HG03378 (cell line): Measurements from ENCODE around the gene LDB2.

Experiments used
- ATAC-seq: cut with Tn5 transposase; IDR thresholded peaks from one replicate; pipeline ENCODE4 v1.9.1; 2021; ENCODE audit warnings: mild to moderate bottlenecking, moderate library complexity; ENCODE audit not compliant: unreplicated experiment

Gene LDB2

DNA sequence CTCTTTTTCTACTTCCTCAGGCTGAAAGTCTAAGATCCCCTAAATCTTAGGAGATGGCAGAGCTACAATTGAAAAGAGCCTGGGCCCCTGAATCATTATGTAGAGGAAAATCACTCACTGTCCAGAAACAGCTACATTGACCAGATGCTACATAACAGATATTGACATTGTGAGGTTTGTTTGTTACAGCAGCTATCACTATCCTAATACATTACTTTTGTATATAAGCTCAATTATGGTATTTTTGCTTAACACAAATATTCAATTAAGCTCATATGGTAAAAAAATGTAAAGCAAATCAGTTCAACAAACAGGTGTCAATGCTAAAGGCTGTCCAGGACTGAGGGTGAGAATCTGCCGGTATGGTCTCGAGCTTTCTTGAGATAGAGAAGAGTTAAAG lies 89.4 kb downstream of the LDB2 start:
- ATAC-seq = no peak

- ATAC-seq = no peak
These were observed 91.1 kb downstream of the LDB2 start for GRCh38 chr4:16807355-16807754.

DNA sequence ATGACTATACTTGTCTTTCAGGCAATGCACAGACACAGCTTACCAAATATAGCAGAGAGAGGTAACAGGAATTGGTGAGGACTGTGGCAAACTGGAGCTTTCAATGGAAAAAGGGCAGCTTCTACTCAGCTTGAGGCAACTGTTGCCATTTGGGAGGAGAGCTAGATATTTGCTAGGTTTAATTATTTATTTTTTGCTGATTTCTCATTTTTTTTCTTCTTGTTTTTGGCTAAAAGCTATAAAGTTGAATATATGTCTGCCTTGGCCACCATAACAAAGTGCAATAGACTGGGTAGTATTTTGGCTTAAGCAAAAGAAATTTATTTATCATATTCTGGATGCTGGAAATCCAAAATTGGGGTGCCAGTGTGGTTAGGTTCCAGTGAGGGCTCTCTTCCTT lies 93.9 kb downstream of the LDB2 start:
- no peak for ATAC-seq

GRCh38 chr4:16802044-16802443 lies 96.4 kb downstream of the LDB2 start:
- ATAC-seq = no peak

DNA sequence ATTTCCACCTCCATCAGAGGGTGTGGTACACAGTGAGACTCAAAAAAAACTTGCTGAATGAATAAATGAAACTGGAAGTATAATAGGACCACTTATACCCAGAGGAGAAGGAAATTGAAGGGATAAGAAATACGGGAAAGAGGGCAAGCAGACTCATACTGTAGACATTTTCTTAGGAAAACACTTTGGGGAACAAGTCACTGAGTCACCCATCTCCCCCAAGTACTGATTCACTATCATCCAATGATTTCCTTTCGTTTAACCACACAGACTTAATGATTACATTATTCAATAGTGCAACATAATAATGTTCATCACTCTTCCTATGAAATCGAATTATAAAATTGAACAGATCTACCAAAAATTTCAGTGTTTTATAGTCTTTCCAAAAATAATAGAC lies 97.1 kb downstream of the LDB2 start:
- ATAC-seq = no peak

GRCh38 chr4:16794816-16795445 lies 103.5 kb downstream of the LDB2 start:
- no peak for ATAC-seq

DNA sequence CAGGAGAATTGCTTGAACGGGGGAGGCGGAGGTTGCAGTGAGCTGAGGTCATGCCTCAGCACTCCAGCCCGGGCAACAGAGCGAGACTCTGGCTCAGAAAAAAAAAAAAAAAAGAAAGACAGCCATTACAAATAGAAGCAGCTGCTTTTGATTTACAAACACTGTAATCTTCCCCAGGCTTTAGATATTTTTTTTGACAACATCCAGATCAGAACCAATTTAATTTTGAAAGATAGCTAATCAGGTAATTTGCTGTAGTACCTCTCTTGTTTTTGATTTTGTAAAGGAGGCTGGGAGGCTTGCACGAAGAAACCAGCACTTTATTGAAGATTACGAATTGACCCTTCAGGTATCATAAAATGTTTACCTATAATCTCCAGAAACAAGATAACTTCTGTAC lies 107.0 kb downstream of the LDB2 start:
- ATAC-seq = no peak

DNA sequence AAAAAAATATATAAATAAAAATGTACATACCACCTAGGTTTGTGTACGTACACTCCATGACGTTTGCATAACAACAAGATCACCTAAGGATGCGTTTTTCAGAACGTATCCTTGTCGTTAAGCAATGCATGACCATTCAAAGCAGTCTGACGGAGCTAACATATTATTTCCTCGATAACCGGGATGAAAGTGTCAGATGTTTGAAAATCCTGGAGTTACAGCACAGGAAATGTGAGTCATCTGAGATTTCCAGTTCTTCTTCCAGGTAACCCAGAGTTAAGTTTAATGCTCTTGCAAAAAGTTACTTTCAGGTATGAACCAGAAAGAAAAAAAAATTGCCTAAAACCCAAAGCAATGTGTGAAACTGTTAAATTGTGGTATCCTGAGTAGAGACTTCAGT lies 107.9 kb downstream of the LDB2 start:
- ATAC-seq = no peak

- no peak for ATAC-seq
These were observed 109.6 kb downstream of the LDB2 start for GRCh38 chr4:16788868-16789267.

DNA sequence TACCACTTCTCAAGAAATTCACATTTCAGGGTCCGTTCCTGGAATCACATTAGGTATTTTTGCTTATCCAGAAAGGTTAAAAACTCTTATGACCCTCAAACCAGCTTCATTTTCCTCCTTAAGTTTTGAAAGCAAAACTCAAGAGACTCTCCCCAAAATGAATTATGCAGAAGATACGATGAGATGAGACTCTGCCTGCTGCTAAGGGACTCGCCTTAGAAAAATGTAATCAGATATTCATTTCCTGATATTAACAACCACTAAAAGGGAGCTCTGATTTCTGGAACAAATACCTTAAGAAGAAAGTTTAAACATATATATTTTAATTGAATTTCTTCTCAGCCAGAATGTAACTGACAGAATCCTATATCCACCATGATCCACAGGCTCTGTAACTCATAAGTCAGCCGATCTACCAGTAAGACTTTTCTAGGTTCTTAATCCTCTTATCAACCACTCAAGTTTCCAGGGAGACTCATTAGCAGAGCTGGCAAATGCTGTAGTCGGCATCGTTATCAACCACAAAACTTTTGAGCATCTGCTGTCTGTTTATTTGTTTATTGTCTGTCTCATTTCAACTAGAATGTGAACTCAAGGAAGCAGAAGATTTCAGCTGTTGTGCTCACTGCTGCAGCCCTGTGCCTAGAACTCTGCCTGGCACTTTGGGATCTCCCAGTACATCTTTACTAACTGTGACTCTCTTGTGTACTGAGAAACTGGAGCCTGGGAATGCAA lies 112.5 kb downstream of the LDB2 start:
- ATAC-seq = no peak

GRCh38 chr4:16783119-16783518 lies 115.3 kb downstream of the LDB2 start:
- no peak for ATAC-seq

DNA sequence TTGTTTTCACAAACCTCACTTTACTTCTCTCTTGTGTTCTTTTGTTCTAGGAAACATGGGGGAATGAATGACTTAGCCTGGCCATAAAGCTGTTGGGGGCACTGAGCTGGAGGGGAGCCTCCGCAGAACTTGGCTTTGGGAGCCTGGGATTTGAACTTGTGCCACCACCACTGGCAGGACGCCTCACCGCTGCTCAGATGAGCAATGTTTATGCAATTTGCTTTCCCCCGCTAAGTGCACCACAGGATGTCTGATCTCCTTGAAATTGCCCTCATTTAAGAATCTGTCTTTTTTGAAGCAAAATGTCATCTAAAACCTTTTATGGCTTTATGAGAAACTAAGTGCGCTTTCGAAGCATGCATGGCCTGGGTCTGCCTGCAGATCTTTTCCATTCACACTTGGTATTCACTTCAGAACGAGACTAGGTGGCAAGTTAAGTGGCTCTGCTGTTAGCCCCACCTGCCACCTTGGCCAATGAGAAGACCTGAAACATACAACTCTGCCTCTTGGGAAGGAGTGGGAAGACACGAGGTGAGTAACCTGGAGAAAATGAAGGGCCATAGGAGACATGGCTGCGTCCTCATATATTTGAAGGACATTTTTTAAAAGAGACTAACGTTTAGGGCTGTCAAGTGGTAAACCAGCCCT lies 119.3 kb downstream of the LDB2 start:
- no peak for ATAC-seq

GRCh38 chr4:16777726-16778125 lies 120.7 kb downstream of the LDB2 start:
- no peak for ATAC-seq

GRCh38 chr4:16775411-16776154 lies 122.9 kb downstream of the LDB2 start:
- no peak for ATAC-seq

DNA sequence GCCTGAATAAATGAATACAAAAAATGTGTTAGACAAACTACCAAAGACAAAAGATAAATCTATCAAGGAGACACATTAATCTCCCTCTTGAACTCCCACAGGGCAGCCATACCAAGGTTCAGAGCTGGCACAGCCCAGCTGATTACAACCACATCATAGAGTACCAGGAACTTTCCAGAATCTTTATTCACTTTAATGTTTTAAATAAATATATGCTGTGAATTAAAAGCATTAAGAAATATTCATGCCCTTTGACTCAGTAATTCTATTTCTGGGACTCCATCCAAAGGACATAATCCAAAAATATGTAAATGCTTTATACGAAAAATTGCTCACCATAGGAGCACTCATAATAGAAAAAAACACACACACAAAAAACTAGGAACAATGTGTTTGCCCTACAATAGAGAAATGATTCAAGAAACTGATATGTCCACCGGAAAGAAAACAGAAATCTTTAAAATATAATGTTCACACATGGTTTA lies 126.0 kb downstream of the LDB2 start:
- no peak for ATAC-seq

- no peak for ATAC-seq
These were observed 127.6 kb downstream of the LDB2 start for GRCh38 chr4:16770710-16771285.

- no peak for ATAC-seq
These were observed 130.6 kb downstream of the LDB2 start for GRCh38 chr4:16767861-16768260.

- ATAC-seq = no peak
These were observed 131.2 kb downstream of the LDB2 start for GRCh38 chr4:16767251-16767650.

GRCh38 chr4:16765546-16765945 lies 132.9 kb downstream of the LDB2 start:
- no peak for ATAC-seq

DNA sequence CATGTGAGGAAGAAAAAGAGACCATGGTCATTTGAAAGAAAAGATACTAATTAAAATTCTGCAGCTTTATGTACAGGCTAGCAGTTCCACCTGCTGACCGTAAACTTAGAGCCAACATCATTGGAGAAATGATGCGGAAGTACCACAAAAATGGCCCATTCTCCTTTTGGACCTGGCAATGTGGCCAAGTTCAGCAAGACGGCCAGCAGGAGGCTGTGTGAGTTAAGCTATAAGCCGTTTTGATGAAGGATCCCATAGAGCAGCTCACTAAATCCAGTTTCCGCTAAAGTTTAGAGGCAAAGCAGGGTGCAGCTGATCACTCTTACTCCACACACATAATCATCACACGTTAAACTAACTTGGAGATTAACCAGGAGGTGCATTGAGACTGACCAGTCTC lies 133.8 kb downstream of the LDB2 start:
- ATAC-seq = no peak
